Tibial nerve (tissue), 4 donors: Measurements from ENCODE around the gene DHX32.

ENCODE experiments used
- CTCF ChIP-seq, 5 experiments: fragments of 200-600 bp in 3 of 5; fragments of 450-650 bp in 2 of 5; sonication (generic) in 3 of 5; IDR thresholded peaks; one replicate each; pipeline ENCODE4 v1.5.1; 2016 to 2019; ENCODE audit warnings: antibody characterized with exemption in 5 of 5, mild to moderate bottlenecking in 3 of 5, moderate library complexity in 2 of 5
- EP300 ChIP-seq, 2 donors: sonication (generic); formaldehyde crosslinking; IDR thresholded peaks; one replicate each; pipeline ENCODE4 v1.6.1; 2017; ENCODE audit warnings: antibody characterized with exemption in 2 of 2, mild to moderate bottlenecking in 1 of 2
- POLR2A ChIP-seq, 2 donors: fragments of 450-650 bp; IDR thresholded peaks; one replicate each; pipeline ENCODE4 v1.6.1; 2017; ENCODE audit warnings: antibody characterized with exemption in 2 of 2, mild to moderate bottlenecking in 2 of 2, moderate library complexity in 2 of 2

GRCh38 chr10:125926247-125926646, 45.2 kb upstream of the DHX32 start:
- no peak for TF ChIP-seq EP300 (IDR thresholded peaks at IDR 0.05)
- TF ChIP-seq POLR2A (IDR thresholded peaks at IDR 0.05), result no peak
- TF ChIP-seq CTCF (IDR thresholded peaks at IDR 0.05), result no peak
